ENCODE measurements around the gene FKRP.
"Not testable (repeated sequence)": the region's sequence is repeated elsewhere in the genome, so short reads cannot be mapped to it uniquely, and the experiment has no call there.

Gene FKRP

GRCh38 chr19:46798713-46799112 lies 52.9 kb downstream of the FKRP start:
- Histone ChIP-seq H3K4me2 (ENCODE audit: low read depth, low read length) (no peak overlapping the region), H3K79me2 (ENCODE audit: low read length) (no peaks in the 10 kb centered on the region), H3K9me2 (replicated peaks; ENCODE audit: insufficient read depth, low read length) (no peaks in the 10 kb centered on the region), H2AFZ (ENCODE audit: low read length) (no peak overlapping the region), H3K4me3 (ENCODE audit: low read length) (no peak overlapping the region), H3K9me3 (replicated peaks; ENCODE audit: insufficient read depth, low read length) (no peaks in the 10 kb centered on the region), H3K36me3 (replicated peaks; ENCODE audit: insufficient read depth, low read length) (no peaks in the 10 kb centered on the region), H3K9ac (ENCODE audit: low read length) (no peak overlapping the region), H3K4me1 (ENCODE audit: low read length) (no peaks in the 10 kb centered on the region), H4K20me1 (ENCODE audit: insufficient read depth, low read length) (no peaks in the 10 kb centered on the region), H3K27me3 (replicated peaks; ENCODE audit: insufficient read depth, low read length) (no peaks in the 10 kb centered on the region), H3K27ac (ENCODE audit: low read length) (no peak overlapping the region), H3F3A (ENCODE audit: insufficient read depth, low read length) (no peaks in the 10 kb centered on the region)
- DNase-seq: no peak
- TF ChIP-seq EZH2phosphoT487 (IDR thresholded peaks at IDR 0.05; ENCODE audit: low read length) (no peak), EZH2 (optimal IDR thresholded peaks at IDR 0.05; ENCODE audit: low read depth, low read length) (no peak)
- TF ChIP-seq, protein P1, sequence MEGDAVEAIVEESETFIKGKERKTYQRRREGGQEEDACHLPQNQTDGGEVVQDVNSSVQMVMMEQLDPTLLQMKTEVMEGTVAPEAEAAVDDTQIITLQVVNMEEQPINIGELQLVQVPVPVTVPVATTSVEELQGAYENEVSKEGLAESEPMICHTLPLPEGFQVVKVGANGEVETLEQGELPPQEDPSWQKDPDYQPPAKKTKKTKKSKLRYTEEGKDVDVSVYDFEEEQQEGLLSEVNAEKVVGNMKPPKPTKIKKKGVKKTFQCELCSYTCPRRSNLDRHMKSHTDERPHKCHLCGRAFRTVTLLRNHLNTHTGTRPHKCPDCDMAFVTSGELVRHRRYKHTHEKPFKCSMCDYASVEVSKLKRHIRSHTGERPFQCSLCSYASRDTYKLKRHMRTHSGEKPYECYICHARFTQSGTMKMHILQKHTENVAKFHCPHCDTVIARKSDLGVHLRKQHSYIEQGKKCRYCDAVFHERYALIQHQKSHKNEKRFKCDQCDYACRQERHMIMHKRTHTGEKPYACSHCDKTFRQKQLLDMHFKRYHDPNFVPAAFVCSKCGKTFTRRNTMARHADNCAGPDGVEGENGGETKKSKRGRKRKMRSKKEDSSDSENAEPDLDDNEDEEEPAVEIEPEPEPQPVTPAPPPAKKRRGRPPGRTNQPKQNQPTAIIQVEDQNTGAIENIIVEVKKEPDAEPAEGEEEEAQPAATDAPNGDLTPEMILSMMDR (IDR thresholded peaks at IDR 0.05; ENCODE audit: low read length): no peak

GRCh38 chr19:46802152-46802551 lies 56.3 kb downstream of the FKRP start:
- Histone ChIP-seq H3K27ac (ENCODE audit: low read length) (no peak overlapping the region), H3K36me3 (replicated peaks; ENCODE audit: insufficient read depth, low read length) (no peaks in the 10 kb centered on the region), H2AFZ (ENCODE audit: low read length) (no peak overlapping the region), H3K27me3 (replicated peaks; ENCODE audit: insufficient read depth, low read length) (no peaks in the 10 kb centered on the region), H3F3A (ENCODE audit: insufficient read depth, low read length) (no peaks in the 10 kb centered on the region), H3K4me1 (ENCODE audit: low read length) (no peaks in the 10 kb centered on the region), H3K4me2 (ENCODE audit: low read depth, low read length) (no peak overlapping the region), H4K20me1 (ENCODE audit: insufficient read depth, low read length) (no peaks in the 10 kb centered on the region), H3K79me2 (ENCODE audit: low read length) (no peaks in the 10 kb centered on the region), H3K9me3 (replicated peaks; ENCODE audit: insufficient read depth, low read length) (no peaks in the 10 kb centered on the region), H3K9me2 (replicated peaks; ENCODE audit: insufficient read depth, low read length) (no peaks in the 10 kb centered on the region), H3K9ac (ENCODE audit: low read length) (no peak overlapping the region), H3K4me3 (ENCODE audit: low read length) (no peak overlapping the region)
- no peak for DNase-seq
- no peak for TF ChIP-seq EZH2phosphoT487 (IDR thresholded peaks at IDR 0.05; ENCODE audit: low read length)
- TF ChIP-seq, protein P1 (IDR thresholded peaks at IDR 0.05; ENCODE audit: low read length): no peak
- no peak for TF ChIP-seq EZH2 (optimal IDR thresholded peaks at IDR 0.05; ENCODE audit: low read depth, low read length)

DNA sequence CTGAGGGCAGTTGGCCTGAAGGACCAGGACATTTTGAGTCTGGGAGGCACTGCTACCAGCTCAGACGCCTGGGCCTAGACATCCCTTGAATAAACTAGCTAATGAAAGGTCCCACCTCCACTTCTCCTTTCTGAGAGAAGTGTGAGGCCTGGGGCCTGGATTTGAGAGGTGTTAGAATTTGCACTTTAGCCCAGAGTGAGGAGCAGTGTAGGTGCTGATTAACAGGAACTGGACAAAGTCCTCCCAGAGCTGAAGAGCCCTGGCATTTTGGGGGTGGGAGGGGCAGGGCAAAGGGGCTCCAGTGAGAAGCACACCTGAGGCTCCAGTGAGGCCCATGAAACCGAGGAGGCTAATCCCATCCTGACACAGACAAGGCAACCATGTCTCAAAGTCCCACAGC lies 57.7 kb downstream of the FKRP start:
- Histone ChIP-seq H3K79me2 (ENCODE audit: low read length) (no peaks in the 10 kb centered on the region), H3K9me3 (replicated peaks; ENCODE audit: insufficient read depth, low read length) (no peaks in the 10 kb centered on the region), H3K9ac (ENCODE audit: low read length) (no peak overlapping the region), H3K27me3 (replicated peaks; ENCODE audit: insufficient read depth, low read length) (no peaks in the 10 kb centered on the region), H4K20me1 (ENCODE audit: insufficient read depth, low read length) (no peaks in the 10 kb centered on the region), H3K4me2 (ENCODE audit: low read depth, low read length) (no peak overlapping the region), H3K36me3 (replicated peaks; ENCODE audit: insufficient read depth, low read length) (no peaks in the 10 kb centered on the region), H3F3A (ENCODE audit: insufficient read depth, low read length) (no peaks in the 10 kb centered on the region), H3K9me2 (replicated peaks; ENCODE audit: insufficient read depth, low read length) (no peaks in the 10 kb centered on the region), H3K4me3 (ENCODE audit: low read length) (no peak overlapping the region), H3K4me1 (ENCODE audit: low read length) (no peaks in the 10 kb centered on the region), H2AFZ (ENCODE audit: low read length) (no peak overlapping the region), H3K27ac (ENCODE audit: low read length) (no peak overlapping the region)
- no peak for DNase-seq
- TF ChIP-seq EZH2phosphoT487 (IDR thresholded peaks at IDR 0.05; ENCODE audit: low read length): no peak
- TF ChIP-seq EZH2 (optimal IDR thresholded peaks at IDR 0.05; ENCODE audit: low read depth, low read length): no peak
- TF ChIP-seq, protein P1 (IDR thresholded peaks at IDR 0.05; ENCODE audit: low read length): no peak

- H3K27me3 ChIP-seq (replicated peaks; ENCODE audit: insufficient read depth, low read length); H3K9me3 ChIP-seq (replicated peaks; ENCODE audit: insufficient read depth, low read length); H3K9me2 ChIP-seq (replicated peaks; ENCODE audit: insufficient read depth, low read length); H2AFZ ChIP-seq (ENCODE audit: low read length); H3K9ac ChIP-seq (ENCODE audit: low read length); H3K36me3 ChIP-seq (replicated peaks; ENCODE audit: insufficient read depth, low read length); H3K79me2 ChIP-seq (ENCODE audit: low read length); H3K4me1 ChIP-seq (ENCODE audit: low read length); H3K4me2 ChIP-seq (ENCODE audit: low read depth, low read length); H3K27ac ChIP-seq (ENCODE audit: low read length); H3K4me3 ChIP-seq (ENCODE audit: low read length); DNase-seq; H4K20me1 ChIP-seq (ENCODE audit: insufficient read depth, low read length); H3F3A ChIP-seq (ENCODE audit: insufficient read depth, low read length): not testable (repeated sequence)
Observed at GRCh38 chr19:46804432-46804831, 58.6 kb downstream of the FKRP start.

All from MM.1S (cell line).